ENCODE results near the gene ADCY1.
"Not testable (repeated sequence)": the region's sequence is repeated elsewhere in the genome, so short reads cannot be mapped to it uniquely, and the experiment has no call there.

Gene ADCY1

GRCh38 chr7:45715471-45716352, 141.5 kb downstream of the ADCY1 start:
- no peaks in the 10 kb centered on the region for H3K4me1 Mint-ChIP-seq
- H3K4me3 Mint-ChIP-seq = no peak overlapping the region
- no peak overlapping the region for H3K27ac Mint-ChIP-seq
- H3K27me3 Mint-ChIP-seq = peaks cover 28% of the 10 kb centered on the region
- peak; percentile 15 for ATAC-seq
- H3K9me3 Mint-ChIP-seq = no peaks in the 10 kb centered on the region
- no peaks in the 10 kb centered on the region for H3K36me3 Mint-ChIP-seq

- no peak for ATAC-seq
- H3K9me3 Mint-ChIP-seq = no peaks in the 10 kb centered on the region
Measured at GRCh38 chr7:45716380-45717203, 142.4 kb downstream of the ADCY1 start.

GRCh38 chr7:45717537-45718235, 143.5 kb downstream of the ADCY1 start:
- peaks cover 21% of the 10 kb centered on the region for H3K27me3 Mint-ChIP-seq
- H3K9me3 Mint-ChIP-seq = no peaks in the 10 kb centered on the region
- H3K4me3 Mint-ChIP-seq = no peak overlapping the region
- no peaks in the 10 kb centered on the region for H3K4me1 Mint-ChIP-seq
- H3K36me3 Mint-ChIP-seq = peaks cover 6% of the 10 kb centered on the region
- no peak overlapping the region for H3K27ac Mint-ChIP-seq
- ATAC-seq = no peak

More at GRCh38 chr7:45716380-45717203, 142.4 kb downstream of the ADCY1 start:
- Mint-ChIP-seq H3K4me3 (no peak overlapping the region), H3K36me3 (no peaks in the 10 kb centered on the region), H3K4me1 (no peaks in the 10 kb centered on the region), H3K27me3 (peaks cover 28% of the 10 kb centered on the region), H3K27ac (no peak overlapping the region)

GRCh38 chr7:45718464-45719330, 144.5 kb downstream of the ADCY1 start:
- no peak overlapping the region for H3K27ac Mint-ChIP-seq
- ATAC-seq = no peak

GRCh38 chr7:45720989-45721388, 146.8 kb downstream of the ADCY1 start:
- Mint-ChIP-seq H3K27ac (no peak overlapping the region), H3K4me3 (no peak overlapping the region), H3K4me1 (no peaks in the 10 kb centered on the region), H3K36me3 (peaks cover 36% of the 10 kb centered on the region), H3K27me3 (no peaks in the 10 kb centered on the region), H3K9me3 (no peaks in the 10 kb centered on the region)
- no peak for ATAC-seq

More at GRCh38 chr7:45718464-45719330, 144.5 kb downstream of the ADCY1 start:
- Mint-ChIP-seq H3K36me3 (peaks cover 15% of the 10 kb centered on the region), H3K4me1 (no peaks in the 10 kb centered on the region), H3K27me3 (peaks cover 11% of the 10 kb centered on the region), H3K4me3 (no peak overlapping the region), H3K9me3 (no peaks in the 10 kb centered on the region)

- peak; percentile 44 for ATAC-seq
- Mint-ChIP-seq H3K36me3 (peaks cover 45% of the 10 kb centered on the region), H3K27me3 (no peaks in the 10 kb centered on the region), H3K4me3 (no peak overlapping the region), H3K4me1 (no peaks in the 10 kb centered on the region), H3K9me3 (no peaks in the 10 kb centered on the region), H3K27ac (no peak overlapping the region)
Measured at GRCh38 chr7:45721686-45722598, 147.8 kb downstream of the ADCY1 start.

GRCh38 chr7:45725231-45725630, 151.1 kb downstream of the ADCY1 start:
- H3K36me3 Mint-ChIP-seq = peaks cover 60% of the 10 kb centered on the region
- not testable (repeated sequence) for H3K27me3 Mint-ChIP-seq, H3K27ac Mint-ChIP-seq, H3K4me1 Mint-ChIP-seq, H3K4me3 Mint-ChIP-seq, ATAC-seq, H3K9me3 Mint-ChIP-seq

- Mint-ChIP-seq H3K9me3 (no peaks in the 10 kb centered on the region), H3K36me3 (peaks cover 60% of the 10 kb centered on the region), H3K27ac (no peak overlapping the region), H3K27me3 (no peaks in the 10 kb centered on the region), H3K4me1 (no peaks in the 10 kb centered on the region), H3K4me3 (no peak overlapping the region)
- no peak for ATAC-seq
Measured at GRCh38 chr7:45726883-45727282, 152.7 kb downstream of the ADCY1 start.

- H3K4me3 Mint-ChIP-seq, H3K4me1 Mint-ChIP-seq, H3K27me3 Mint-ChIP-seq, H3K27ac Mint-ChIP-seq, H3K9me3 Mint-ChIP-seq, ATAC-seq: not testable (repeated sequence)
- H3K36me3 Mint-ChIP-seq = peaks cover 25% of the 10 kb centered on the region
Measured at GRCh38 chr7:45731692-45732443, 157.7 kb downstream of the ADCY1 start.

GRCh38 chr7:45738920-45739319, 164.8 kb downstream of the ADCY1 start:
- not testable (repeated sequence) for H3K4me1 Mint-ChIP-seq, H3K27me3 Mint-ChIP-seq, H3K27ac Mint-ChIP-seq, H3K9me3 Mint-ChIP-seq, H3K4me3 Mint-ChIP-seq, ATAC-seq
- peaks cover 63% of the 10 kb centered on the region for H3K36me3 Mint-ChIP-seq

- not testable (repeated sequence) for ATAC-seq, H3K4me3 Mint-ChIP-seq, H3K27ac Mint-ChIP-seq, H3K27me3 Mint-ChIP-seq, H3K9me3 Mint-ChIP-seq, H3K4me1 Mint-ChIP-seq
- H3K36me3 Mint-ChIP-seq = peaks cover 74% of the 10 kb centered on the region
Measured at GRCh38 chr7:45740573-45740972, 166.4 kb downstream of the ADCY1 start.

GRCh38 chr7:45748976-45749375, 174.8 kb downstream of the ADCY1 start:
- not testable (repeated sequence) for H3K4me3 Mint-ChIP-seq, H3K9me3 Mint-ChIP-seq, H3K27me3 Mint-ChIP-seq, H3K27ac Mint-ChIP-seq, ATAC-seq, H3K4me1 Mint-ChIP-seq
- H3K36me3 Mint-ChIP-seq = peaks cover 41% of the 10 kb centered on the region

GRCh38 chr7:45751352-45751751, 177.2 kb downstream of the ADCY1 start:
- ATAC-seq, H3K27ac Mint-ChIP-seq, H3K9me3 Mint-ChIP-seq, H3K27me3 Mint-ChIP-seq, H3K4me1 Mint-ChIP-seq, H3K4me3 Mint-ChIP-seq: not testable (repeated sequence)
- peaks cover 27% of the 10 kb centered on the region for H3K36me3 Mint-ChIP-seq

Data from stimulated activated memory B cell treated with anti-CD40 and anti-IgM and Interleukin-4, amounts not matched to agents 10 μg/mL and 1 μg/mL and 100 μg/mL, for 72 hours (primary cell).